GM20000 (cell line): Measurements from ENCODE around the gene CAPN10.
"Not testable (repeated sequence)": the region's sequence is repeated elsewhere in the genome, so short reads cannot be mapped to it uniquely, and the experiment has no call there.

Experiments
- DNase-seq: peaks from one replicate; pipeline ENCODE4 v3.0.0; 2012; ENCODE audit warnings: low spot score
- TF ChIP-seq, protein P1 (sequence below): IDR thresholded peaks from 2 replicates; pipeline ENCODE4 v1.5.1; 2012; ENCODE audit warnings: mild to moderate bottlenecking, control low read depth; ENCODE audit errors: extremely low read depth, missing control alignments

CAPN10 gene

DNA sequence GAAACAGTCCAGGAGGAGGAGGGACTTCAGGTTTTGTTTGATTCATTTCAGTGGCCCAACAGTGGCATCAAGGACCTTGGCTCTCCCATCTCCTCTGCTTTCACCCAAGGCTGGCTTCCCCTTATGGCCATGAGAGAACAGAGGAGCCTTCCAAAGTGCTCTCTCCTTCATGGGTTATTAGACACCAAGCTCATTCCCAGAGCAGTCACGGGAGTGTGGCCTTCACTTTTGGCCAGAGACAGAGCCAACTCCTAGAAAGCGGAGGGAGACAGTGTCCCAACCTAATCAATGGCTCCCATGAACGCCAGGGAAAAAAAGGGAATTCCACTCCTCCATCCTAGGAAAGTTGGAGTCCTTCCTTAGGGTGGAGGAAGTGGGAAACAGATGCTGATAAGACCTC, 27.2 kb upstream of the CAPN10 start:
- TF ChIP-seq, protein P1, sequence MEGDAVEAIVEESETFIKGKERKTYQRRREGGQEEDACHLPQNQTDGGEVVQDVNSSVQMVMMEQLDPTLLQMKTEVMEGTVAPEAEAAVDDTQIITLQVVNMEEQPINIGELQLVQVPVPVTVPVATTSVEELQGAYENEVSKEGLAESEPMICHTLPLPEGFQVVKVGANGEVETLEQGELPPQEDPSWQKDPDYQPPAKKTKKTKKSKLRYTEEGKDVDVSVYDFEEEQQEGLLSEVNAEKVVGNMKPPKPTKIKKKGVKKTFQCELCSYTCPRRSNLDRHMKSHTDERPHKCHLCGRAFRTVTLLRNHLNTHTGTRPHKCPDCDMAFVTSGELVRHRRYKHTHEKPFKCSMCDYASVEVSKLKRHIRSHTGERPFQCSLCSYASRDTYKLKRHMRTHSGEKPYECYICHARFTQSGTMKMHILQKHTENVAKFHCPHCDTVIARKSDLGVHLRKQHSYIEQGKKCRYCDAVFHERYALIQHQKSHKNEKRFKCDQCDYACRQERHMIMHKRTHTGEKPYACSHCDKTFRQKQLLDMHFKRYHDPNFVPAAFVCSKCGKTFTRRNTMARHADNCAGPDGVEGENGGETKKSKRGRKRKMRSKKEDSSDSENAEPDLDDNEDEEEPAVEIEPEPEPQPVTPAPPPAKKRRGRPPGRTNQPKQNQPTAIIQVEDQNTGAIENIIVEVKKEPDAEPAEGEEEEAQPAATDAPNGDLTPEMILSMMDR = no peak
- DNase-seq = no peak

DNA sequence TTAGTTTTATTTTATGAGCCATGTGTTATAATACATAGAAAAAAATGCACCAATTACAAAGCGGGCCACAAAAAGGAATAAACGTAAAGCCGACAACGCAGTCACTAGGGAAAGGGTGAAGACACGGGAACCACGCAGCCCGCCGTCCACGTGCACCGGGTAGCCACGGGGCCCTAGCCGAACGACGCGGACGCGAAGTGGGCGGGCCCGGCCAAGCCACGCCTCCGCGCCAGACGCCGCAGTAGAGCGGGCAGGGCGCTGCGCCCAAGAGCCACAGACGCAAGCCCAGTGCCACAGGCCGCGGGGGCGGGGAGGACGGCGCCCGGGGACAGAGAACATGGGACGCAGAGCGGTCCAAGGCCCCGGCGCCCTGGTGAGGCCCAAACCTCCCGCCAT, 26.5 kb upstream of the CAPN10 start, which contains the start of gene DUSP28:
Gene DUSP28 (plus strand): TSS at position 274 of the 396 bp plus-strand sequence. CDS start 328 bp downstream, outside the sequence.
- DNase-seq = peak; percentile 96
- TF ChIP-seq, protein P1 = no peak

DNA sequence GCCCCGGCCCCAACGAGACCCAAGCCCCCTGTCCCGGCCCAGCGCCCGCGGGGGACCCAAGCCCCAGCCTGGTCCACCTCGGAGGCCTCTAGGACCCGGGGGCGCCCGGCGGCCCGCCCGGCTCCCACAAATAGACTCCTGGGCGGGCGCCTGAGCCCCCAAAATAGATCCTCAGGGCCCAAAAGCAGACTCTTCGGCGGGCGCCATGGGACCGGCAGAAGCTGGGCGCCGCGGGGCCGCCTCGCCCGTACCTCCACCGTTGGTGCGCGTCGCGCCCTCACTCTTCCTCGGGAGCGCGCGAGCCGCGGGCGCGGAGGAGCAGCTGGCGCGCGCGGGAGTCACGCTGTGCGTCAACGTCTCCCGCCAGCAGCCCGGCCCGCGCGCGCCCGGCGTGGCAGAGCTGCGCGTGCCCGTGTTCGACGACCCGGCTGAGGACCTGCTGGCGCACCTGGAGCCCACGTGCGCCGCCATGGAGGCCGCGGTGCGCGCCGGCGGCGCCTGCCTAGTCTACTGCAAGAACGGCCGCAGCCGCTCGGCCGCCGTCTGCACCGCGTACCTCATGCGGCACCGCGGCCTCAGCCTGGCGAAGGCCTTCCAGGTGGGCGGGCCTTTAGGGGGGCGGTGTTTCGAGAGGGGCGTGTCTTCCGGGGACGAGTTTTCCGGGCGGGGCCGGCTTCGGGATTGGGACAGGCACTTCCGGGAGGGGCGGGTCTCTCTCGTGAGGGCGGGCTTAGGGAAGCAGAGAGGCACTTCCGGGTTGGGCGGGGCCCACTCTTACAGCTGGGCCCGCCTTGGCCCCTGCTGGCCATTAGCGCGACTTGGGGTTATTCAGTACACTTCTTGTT, 25.8 kb upstream of the CAPN10 start:
- TF ChIP-seq, protein P1 = no peak
- peak; percentile 98 for DNase-seq

DNA sequence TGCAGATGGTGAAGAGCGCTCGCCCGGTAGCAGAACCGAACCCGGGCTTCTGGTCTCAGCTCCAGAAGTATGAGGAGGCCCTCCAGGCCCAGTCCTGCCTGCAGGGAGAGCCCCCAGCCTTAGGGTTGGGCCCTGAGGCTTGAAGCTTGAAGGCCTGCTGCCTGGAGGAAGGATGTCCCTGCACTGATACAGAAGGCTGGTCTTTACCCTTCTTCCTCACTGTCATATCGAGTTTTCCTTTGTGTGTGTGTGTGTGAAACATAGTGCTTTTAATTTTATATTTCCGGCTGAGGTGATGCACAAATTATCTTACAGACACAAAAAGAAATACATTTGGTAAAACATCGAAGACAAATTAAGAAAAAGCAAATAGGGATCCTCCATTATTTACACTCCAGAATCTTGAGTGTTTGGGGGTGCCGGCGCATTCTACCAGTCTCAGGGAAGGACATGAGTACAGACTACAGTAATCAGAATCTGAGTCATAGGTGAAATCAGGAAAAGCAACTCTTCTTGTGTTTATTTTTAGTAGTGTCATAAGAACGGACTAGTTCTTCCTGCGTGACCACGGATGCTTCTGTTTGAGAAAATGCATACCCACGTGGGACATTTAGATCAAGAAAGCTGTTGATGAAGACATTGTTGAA, 25.1 kb upstream of the CAPN10 start:
- TF ChIP-seq, protein P1 = no peak
- DNase-seq = no peak

DNA sequence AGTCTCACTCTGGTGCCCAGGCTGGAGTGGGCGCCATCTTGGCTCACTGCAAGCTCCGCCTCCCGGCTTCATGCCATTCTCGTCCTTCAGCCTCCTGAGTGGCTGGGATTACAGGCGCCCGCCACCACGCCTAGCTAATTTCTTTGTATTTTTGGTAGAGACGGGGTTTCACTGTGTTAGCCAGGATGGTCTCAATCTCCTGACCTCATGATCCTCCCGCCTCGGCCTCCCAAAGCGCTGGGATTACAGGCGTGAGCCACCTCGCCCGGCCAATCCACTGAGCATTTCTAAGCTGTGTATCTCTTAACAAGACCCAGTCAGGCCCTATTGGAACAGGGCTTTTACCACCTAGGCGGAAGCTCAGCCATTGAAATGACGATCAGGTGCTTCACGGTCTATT, 23.3 kb upstream of the CAPN10 start:
- not testable (repeated sequence) for DNase-seq

DNA sequence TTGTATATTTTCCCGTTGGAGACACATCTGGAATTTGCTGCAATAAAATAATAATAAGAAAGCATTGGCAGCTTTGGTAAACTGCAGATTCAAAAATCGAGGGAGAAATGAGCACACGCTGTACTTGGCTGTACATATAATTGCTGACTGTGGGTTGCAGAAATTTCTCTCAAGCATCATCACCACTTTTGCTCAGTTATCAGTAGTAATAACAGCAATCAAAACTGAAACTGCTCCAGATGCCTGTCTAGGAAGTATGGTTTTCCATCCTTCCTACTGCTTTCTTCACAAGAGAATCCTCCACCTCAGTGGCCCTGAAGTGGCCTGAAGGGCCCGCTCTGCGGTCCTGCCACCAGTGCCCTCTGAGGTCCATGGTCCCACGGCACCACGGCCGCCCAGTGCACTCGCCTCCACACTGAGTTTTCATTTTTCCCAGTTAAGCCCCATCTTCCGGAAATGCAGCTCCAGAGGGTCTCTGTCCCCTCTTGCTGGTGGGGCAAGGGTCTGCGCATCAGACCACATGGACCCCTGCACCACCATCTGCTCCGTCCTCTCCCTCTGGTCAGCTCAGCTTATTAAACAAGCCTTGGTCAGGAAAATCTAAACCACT, 22.5 kb upstream of the CAPN10 start:
- DNase-seq = no peak
- TF ChIP-seq, protein P1 = no peak

DNA sequence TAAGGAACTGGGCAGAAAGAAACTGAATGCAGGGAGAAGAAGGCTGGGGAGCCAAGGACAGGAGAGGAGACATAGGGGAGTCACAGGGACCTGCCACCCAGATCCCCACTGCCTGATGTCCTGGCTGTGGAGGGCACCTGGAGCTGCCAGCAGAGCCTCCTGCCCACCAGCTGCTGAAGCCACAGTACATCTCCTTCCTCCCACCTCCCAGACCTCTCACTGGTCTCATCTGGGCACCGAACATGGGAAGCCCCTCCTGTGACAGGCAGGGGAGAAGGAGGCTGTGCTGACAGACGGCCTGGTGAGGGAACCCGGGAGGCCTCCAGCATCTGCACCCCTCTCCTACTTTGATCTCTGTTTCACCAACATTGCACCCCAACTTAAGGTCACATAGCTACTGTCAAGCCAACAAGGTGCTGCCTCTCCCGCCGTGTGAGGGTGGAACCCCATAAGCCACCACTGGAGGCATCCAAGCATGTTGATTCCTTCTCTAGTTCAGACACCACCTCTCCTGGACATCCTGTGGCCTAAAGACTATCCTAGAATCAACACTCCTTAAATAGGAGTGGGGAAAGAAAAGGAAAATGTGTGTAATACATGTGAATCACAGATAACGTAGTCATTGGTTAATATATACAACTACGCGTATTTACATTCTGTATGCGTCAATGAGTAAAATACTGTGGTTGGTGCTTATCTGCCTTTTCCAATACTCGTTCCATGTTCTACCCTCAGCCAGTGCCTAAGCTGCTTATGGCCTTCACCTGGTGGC, 21.8 kb upstream of the CAPN10 start:
- TF ChIP-seq, protein P1 = no peak
- no peak for DNase-seq
